ENCODE measurements around the gene CDK2AP2.

DNA sequence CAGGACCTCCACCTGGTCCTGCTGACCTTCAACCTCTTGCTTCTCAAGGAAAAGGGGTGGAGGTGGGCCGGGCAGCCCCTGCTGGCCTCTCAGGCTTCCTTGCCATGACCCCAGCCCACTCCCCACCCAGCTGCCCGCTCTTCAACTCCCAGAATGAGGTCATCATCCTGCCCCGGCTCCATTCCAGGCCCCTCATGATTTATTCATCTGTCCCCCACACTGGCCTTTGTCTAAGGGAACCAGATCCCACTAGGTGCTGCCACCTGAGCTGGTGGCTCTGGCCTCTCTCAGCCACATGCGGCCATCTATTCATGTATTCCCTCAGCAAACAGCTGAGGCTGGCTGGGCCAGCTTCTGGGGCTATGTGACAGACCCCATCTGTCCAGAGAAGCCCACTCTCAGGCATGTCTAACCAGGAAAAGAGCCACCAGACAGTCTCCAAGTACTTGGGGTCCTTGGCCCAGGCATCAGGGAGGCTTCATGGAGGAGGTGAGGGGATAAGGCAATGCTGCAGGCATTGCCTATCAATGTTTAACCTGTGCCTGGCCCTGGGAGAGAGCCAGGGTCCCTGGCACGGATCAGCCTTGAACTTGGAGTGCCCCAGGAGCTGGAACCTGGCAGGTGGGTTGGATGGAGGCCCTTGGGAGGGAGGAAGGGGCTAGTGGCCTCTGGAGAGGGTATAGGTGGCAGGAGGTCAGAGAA is 17.5 kb upstream of the CDK2AP2 start:
- TF ChIP-seq CTCF (IDR thresholded peaks at IDR 0.05) (no peak), POLR2A (IDR thresholded peaks at IDR 0.05) (no peak)

All from esophagus squamous epithelium (tissue), 4 donors.